ENCODE data around the gene RPS21. TPM values are rescaled to one million over a fixed set of nuclear protein-coding genes. Genes with fewer than 3 reads are reported as not detected.

The RPS21 gene
- total and polyA plus RNA-seq, 9 of the 15 experiments (the other 6 are each of a cell fraction or from before 2014, with no cell fraction given), result 1,380 to 5,647 (median 3,091) TPM

DNA sequence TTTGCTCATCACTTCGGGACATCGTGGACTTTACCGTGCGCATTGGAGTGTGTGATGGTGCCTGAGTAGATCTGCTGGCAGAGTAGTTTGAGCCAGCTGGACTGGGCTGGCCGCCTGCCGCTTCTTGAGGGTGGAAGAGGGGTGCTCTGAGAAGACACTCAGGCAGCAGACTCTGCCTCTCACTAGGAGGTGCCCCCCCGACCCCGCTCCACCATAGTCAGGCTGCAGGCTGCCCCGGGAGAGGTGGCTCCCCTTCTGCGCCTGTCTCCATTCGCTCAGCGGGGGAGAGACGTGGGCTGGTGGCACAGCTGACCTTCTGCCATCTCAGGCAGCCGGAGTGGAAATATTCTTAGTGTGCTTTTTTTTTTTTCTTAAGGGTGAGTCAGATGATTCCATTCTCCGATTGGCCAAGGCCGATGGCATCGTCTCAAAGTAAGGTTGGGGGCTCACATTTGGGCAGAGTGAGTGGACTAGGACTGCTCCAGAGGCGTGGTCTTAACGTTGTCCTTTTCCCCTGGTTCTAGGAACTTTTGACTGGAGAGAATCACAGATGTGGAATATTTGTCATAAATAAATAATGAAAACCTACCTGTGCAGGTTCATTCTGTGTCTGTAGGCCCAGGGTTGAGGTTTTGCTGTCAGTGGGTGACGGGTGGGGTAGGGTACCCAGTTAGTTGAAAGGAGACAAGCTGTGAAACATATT lies 1.2 kb downstream of the RPS21 start (continued):
- TF ChIP-seq CBX2 (IDR thresholded peaks at IDR 0.05; ENCODE audit: insufficient read depth, low read length, poor library complexity, severe bottlenecking), result no peak
- TF ChIP-seq, protein P1, sequence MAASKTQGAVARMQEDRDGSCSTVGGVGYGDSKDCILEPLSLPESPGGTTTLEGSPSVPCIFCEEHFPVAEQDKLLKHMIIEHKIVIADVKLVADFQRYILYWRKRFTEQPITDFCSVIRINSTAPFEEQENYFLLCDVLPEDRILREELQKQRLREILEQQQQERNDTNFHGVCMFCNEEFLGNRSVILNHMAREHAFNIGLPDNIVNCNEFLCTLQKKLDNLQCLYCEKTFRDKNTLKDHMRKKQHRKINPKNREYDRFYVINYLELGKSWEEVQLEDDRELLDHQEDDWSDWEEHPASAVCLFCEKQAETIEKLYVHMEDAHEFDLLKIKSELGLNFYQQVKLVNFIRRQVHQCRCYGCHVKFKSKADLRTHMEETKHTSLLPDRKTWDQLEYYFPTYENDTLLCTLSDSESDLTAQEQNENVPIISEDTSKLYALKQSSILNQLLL (CRISPR knock-in tag; IDR thresholded peaks at IDR 0.05; ENCODE audit: borderline replicate concordance), result no peak

DNA sequence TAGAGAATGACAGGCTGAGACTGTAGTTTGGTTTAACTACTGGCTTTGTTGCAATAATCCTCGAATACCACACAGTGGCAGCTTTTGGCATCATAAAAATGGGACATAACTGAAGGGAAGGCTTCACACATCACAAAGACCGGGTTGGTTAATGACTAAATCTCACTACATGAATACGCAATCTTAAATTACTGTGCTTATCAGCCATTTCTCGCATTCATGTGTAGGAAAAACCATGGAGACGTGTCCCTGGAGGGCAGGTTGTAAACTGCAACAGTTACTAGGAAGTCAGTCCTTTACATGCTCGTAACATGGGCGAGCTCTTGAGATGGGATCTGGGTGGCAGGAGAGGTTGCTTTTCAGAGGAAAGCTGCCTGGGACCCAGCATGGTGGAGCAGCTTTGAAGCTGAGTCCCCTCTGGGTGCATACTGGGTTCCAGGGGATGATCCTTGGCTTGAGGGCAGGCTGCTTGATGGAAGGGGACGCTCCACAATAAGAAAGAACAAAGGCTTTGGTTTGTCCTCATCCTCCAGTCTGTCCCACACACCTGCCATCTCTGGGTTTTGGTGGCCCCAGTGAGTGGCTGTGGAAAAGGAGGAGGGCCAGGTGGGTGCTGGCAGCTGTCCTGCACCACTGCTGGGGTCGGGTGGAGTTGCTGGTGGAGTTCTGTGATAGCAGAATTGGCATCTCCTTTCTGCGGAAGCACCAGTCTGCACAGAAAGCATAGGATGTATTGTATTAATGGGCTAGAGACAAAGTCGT lies 2.1 kb downstream of the RPS21 start:
- Histone ChIP-seq H3K27ac (ENCODE audit: extremely low read depth, low read depth, low read length) (peak overlapping the region; percentile 26; the same call in 2 of the 3 replicates), H3K4me2 (ENCODE audit: insufficient read depth, low read length) (peak overlapping the region; percentile 100), H3K9me1 (ENCODE audit: control insufficient read depth, insufficient read depth, low read length) (peaks cover 12% of the 10 kb centered on the region), H3K36me3 (ENCODE audit: control insufficient read depth, insufficient read depth, low read length) (peaks cover 52% of the 10 kb centered on the region), H3K4me3 (peak overlapping the region; percentile 100; the same call in 1 of the 2 replicates), H3K27me3 (ENCODE audit: control insufficient read depth in 2 of 2, insufficient read depth in 2 of 2, low read length in 2 of 2) (no peaks in the 10 kb centered on the region), H3K79me2 (ENCODE audit: control insufficient read depth, insufficient read depth, low read length) (peaks cover 56% of the 10 kb centered on the region), H2AFZ (ENCODE audit: low read depth, low read length) (no peak overlapping the region), H4K20me1 (replicated peaks; ENCODE audit: control insufficient read depth, insufficient read depth, low read length) (peaks cover 9% of the 10 kb centered on the region), H3K9ac (ENCODE audit: insufficient read depth in 1 of 2, low read depth in 2 of 2, low read length in 2 of 2) (peak overlapping the region; percentile 99; a peak in 2 of 4 replicates), H3K4me1 (replicated peaks in 1 of 2; ENCODE audit: control insufficient read depth in 2 of 2, insufficient read depth in 2 of 2, low read length in 2 of 2) (peaks cover 11 to 53% of the 10 kb centered on the region in 2 experiments; a peak in 4 of 5 replicates), H3K9me3 (replicated peaks; ENCODE audit: control insufficient read depth, insufficient read depth, low read depth, low read length) (no peaks in the 10 kb centered on the region)
- DNase-seq (ENCODE audit: extremely low read depth in 1 of 4, low spot score in 3 of 4), result no peak
- in situ Hi-C loops (cut with MboI) (no loop called here), intact Hi-C loops (cut with micrococcal nuclease) (loop anchor here (10.0 kb wide), 1 partner anchor 244 kb away; the partner anchor contains the start of genes PSMA7 and SS18L1)
- no peak for ATAC-seq
- 84% methylated on average over 11 of the region's 11 CpGs for WGBS (ENCODE audit: insufficient coverage, low coverage, missing lambda C conversion rate)
- ChIA-PET POLR2A (interaction anchor here (0.6 to 5.1 kb wide), 7 partner anchors 12 to 377 kb away, joined by 3 to 28 read pairs (median 4); partner anchors contain the start of gene LAMA5), CTCF (ENCODE audit: low intra/inter-chr PET ratio) (no interaction called here)
- FAIRE-seq, result peak; percentile 44
- no TSS peak for BruUV-seq (replicated peaks)
- peak; percentile 20; the same call in 1 of the 2 replicates for TF ChIP-seq PML (IDR thresholded peaks at IDR 0.05; ENCODE audit: low read length)
- TF ChIP-seq, protein P2, sequence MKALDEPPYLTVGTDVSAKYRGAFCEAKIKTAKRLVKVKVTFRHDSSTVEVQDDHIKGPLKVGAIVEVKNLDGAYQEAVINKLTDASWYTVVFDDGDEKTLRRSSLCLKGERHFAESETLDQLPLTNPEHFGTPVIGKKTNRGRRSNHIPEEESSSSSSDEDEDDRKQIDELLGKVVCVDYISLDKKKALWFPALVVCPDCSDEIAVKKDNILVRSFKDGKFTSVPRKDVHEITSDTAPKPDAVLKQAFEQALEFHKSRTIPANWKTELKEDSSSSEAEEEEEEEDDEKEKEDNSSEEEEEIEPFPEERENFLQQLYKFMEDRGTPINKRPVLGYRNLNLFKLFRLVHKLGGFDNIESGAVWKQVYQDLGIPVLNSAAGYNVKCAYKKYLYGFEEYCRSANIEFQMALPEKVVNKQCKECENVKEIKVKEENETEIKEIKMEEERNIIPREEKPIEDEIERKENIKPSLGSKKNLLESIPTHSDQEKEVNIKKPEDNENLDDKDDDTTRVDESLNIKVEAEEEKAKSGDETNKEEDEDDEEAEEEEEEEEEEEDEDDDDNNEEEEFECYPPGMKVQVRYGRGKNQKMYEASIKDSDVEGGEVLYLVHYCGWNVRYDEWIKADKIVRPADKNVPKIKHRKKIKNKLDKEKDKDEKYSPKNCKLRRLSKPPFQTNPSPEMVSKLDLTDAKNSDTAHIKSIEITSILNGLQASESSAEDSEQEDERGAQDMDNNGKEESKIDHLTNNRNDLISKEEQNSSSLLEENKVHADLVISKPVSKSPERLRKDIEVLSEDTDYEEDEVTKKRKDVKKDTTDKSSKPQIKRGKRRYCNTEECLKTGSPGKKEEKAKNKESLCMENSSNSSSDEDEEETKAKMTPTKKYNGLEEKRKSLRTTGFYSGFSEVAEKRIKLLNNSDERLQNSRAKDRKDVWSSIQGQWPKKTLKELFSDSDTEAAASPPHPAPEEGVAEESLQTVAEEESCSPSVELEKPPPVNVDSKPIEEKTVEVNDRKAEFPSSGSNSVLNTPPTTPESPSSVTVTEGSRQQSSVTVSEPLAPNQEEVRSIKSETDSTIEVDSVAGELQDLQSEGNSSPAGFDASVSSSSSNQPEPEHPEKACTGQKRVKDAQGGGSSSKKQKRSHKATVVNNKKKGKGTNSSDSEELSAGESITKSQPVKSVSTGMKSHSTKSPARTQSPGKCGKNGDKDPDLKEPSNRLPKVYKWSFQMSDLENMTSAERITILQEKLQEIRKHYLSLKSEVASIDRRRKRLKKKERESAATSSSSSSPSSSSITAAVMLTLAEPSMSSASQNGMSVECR (CRISPR knock-in tag; IDR thresholded peaks at IDR 0.05), result no peak
- TF ChIP-seq ZNF57 (CRISPR knock-in tag; IDR thresholded peaks at IDR 0.05), result 0 out of 2 replicates have a peak, but pooled peaks have one; percentile 34
- no peak for TF ChIP-seq RAD51 (IDR thresholded peaks at IDR 0.05; ENCODE audit: borderline replicate concordance, low read depth)
- TF ChIP-seq, protein P3, sequence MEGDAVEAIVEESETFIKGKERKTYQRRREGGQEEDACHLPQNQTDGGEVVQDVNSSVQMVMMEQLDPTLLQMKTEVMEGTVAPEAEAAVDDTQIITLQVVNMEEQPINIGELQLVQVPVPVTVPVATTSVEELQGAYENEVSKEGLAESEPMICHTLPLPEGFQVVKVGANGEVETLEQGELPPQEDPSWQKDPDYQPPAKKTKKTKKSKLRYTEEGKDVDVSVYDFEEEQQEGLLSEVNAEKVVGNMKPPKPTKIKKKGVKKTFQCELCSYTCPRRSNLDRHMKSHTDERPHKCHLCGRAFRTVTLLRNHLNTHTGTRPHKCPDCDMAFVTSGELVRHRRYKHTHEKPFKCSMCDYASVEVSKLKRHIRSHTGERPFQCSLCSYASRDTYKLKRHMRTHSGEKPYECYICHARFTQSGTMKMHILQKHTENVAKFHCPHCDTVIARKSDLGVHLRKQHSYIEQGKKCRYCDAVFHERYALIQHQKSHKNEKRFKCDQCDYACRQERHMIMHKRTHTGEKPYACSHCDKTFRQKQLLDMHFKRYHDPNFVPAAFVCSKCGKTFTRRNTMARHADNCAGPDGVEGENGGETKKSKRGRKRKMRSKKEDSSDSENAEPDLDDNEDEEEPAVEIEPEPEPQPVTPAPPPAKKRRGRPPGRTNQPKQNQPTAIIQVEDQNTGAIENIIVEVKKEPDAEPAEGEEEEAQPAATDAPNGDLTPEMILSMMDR (IDR thresholded peaks at IDR 0.05 in 2 of 3, conservative IDR thresholded peaks at IDR 0.05 in 1 of 3; ENCODE audit: insufficient read depth in 2 of 3, low read depth in 1 of 3, low read length in 3 of 3), result 0 out of 6 replicates have a peak, but pooled peaks of 1 of the 3 experiments have one; percentile 29
- 0 out of 2 replicates have a peak, but pooled peaks have one; percentile 40 for TF ChIP-seq ZNF695 (CRISPR knock-in tag; IDR thresholded peaks at IDR 0.05)
